Endometrial microvascular endothelial cells (primary cell): ENCODE results near the gene SUGT1. TPM values are rescaled to one million over a fixed set of nuclear protein-coding genes. Genes with fewer than 3 reads are reported as not detected.
"Not testable (repeated sequence)": the region's sequence is repeated elsewhere in the genome, so short reads cannot be mapped to it uniquely, and the experiment has no call there.

Experiments used
- in situ Hi-C: cut with HindIII; loops from 2 replicates; pipeline ENCODE4 v1.10.0; 2017; ENCODE audit warnings: low sequenced_read_pairs, low pct_unique_long_range_greater_than_20kb; ENCODE audit errors: inconsistent ontology term
- total RNA-seq: library from RNA; depleted of rRNA; stranded (reverse); fragments of >200 nt; gene quantifications from one replicate; pipeline ENCODE4 v1.2.3, GENCODE V29; 2015; ENCODE audit errors: inconsistent ontology term

The SUGT1 gene
- total RNA-seq = 47.0 TPM

DNA sequence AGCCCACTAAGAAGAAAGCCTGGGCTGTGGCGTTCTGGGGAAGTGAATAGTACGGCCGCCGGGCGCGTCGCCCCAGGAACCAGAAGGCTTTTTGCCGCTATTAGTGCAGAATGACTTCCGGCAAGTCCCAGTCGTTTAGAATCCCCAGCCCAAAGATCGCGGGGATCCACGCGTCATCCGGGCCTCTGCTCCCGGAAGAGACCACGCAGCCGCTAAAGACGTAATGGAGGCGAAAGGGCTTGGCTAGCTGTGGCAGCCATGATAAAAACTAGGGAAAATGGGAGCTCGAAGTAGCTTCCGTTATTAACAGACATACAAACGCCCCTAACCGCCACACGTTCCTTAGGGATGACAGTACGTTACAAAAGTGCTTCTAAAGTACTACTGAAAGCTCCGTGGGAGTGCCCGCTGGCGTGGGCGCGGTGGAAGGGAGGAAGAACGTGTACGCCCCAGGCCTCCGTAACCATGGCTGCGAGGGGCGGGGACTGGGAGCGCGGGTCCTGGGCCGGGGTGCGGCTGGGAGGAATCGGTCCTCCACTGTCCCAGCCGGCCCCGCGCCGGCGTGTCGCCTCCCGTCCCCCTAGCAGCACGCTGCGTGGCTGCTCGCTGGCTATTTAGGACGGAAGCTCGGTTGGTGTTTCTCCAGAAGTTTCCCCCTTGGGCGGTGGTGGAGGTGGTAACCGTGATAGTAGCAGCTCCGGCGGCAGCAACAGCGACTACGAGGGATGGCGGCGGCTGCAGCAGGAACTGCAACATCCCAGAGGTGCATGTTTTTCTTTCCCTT lies at the start of gene SUGT1:
Gene SUGT1 (plus strand): TSS at position 641 of the 784 bp plus-strand sequence. CDS start 85 bp downstream, at position 726.
- in situ Hi-C loops = no loop called here

DNA sequence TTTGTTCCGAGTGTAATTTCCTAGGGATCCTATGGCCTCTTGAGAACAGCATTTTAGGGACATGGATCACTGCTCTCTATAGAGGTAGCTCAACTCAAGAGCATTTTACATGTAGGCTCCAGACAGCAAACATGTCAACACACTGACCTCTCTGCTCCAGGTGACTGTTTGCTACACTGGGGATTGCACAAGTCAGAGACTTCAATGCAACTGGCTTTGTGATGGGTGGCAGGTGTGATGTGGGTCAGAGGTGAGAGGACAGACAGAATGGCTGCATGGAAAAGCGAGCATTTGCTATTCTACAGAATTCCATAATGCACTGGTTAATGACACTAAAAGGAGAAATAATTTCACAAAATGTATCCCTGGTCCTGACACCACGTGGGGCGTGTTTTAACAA lies 49.3 kb upstream of the SUGT1 start:
- in situ Hi-C loops = not testable (repeated sequence)

DNA sequence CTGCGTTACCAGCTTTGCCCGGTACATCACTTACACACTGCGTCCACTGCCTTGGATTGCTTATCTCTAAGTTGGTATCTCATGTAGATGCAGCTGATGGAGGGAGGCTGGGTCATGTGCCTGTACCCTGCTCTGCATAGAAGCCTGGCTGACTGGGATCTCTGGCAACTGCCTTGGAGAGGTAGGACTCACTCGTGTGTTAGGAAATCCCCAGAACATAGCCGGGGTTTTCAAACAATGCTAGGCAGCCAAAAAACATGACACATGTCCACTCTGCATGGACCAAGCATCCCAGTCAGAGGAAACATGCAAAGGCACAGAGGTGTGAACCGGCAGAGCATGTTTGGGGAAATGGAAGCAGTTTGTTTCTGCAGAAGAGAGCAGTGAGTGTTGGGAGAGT lies 46.5 kb upstream of the SUGT1 start:
- in situ Hi-C loops = not testable (repeated sequence)

DNA sequence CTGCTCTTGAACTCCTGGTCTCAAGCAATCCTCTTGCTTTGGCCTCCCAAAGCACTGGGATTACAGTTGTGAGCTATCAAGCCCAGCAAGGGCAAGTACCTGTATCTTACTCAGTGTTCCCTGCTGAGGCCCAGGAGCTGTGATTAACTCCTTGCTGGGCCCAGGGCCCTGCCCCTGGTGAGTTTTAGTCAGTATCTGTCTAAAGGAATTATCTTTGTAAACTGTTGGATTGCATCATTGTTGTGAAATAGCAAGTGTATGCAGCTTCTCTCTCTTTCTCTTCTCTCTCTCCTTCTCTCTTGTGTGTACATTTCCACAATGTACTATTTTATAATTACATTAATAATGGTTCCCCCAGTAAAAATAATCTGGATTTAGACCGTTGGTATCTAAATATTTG lies 45.8 kb upstream of the SUGT1 start:
- in situ Hi-C loops = not testable (repeated sequence)

DNA sequence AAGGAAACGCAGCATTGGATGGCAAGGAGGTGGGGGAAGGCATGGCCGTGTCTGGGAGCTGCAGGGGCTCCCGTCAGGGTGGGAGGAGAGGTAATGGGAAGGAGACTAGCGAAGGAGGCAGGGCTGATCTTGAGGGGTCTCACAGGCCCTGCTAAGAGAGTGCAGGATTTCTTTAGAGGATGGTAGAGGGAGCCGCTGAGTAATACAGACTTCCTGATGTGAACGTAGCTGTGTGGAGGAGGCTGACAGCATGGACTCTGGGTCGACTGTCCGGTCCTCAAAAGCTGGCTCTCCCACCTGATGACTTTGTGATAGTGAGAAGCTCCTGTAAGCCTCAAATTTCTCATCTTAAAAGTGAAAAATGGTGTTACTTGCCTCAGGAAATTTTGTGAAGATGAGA lies 44.5 kb upstream of the SUGT1 start:
- in situ Hi-C loops = not testable (repeated sequence)

DNA sequence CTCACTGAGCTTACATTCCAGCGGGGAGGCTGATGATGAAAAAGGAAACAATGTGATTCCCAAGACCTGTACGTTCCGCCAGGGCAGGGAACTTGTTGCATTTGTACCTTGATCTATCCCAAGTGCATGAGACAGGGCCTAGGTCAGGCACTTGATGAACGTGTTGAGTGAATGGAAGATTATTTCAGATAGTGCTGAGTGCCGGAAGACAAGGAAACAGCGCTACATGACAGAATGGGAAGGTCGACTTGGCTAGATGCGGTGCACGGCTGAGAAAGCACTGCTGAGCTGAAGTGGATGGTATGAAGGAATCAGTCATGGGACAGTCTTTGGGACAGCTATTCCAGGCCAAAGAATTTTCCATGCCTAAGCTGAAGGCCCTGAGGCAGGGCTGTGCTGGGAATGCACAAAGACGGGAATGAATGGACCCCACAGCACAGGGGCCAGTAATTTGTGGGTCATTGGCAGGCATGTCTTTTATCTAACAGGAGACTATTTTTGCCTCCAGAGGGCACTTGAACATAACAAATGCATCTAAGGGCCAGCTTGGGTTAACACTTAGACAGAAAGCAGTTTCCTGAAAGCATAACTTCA lies 43.5 kb upstream of the SUGT1 start:
- in situ Hi-C loops = not testable (repeated sequence)

DNA sequence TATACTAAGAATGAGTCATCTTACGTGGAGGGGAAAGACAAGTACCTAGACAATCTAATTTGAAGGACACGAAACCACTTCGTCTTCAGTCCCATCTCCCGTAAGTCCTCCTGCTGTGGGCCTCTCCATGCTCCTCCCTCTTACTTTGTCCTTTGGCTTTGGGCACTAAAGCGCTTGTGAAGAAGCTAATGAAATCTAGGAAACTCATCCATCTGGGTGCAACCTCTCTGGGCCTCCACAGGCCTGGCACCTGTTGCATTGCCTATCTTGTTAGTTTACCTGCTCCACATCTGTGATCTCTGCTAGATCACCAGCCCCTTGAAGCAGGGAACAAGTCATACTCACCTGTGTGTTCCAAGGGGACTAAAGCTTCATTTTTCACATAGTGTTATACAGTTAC lies 42.5 kb upstream of the SUGT1 start:
- in situ Hi-C loops = not testable (repeated sequence)

DNA sequence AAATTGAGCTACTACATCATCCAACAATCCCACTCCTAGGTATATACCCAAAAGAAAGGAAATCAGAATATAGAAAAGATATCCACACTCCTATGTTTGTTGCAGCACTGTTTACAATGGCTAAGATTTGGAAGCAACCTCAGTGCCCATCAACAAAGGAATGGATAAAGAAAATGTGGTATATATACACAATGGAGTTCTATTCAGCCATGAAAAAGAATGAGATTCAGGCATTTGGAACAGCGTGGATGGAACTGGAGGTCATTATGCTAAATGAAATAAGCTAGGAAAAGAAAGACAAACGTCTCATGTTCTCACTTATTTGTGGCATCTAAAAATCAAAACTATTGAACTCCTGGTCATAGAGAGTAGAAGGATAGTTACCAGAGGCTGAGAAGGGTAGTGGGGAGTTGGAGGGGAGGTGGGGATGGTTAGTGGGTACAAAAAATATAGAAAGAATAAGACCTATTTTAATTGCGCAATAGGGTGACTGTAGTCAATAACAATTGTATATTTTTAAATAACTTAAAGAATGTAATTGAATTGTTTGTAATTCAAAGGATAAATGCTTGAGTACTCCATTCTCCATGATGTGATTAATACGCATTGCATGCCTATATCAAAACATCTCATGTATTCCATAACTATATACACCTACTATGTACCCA lies 37.4 kb upstream of the SUGT1 start:
- in situ Hi-C loops = no loop called here

DNA sequence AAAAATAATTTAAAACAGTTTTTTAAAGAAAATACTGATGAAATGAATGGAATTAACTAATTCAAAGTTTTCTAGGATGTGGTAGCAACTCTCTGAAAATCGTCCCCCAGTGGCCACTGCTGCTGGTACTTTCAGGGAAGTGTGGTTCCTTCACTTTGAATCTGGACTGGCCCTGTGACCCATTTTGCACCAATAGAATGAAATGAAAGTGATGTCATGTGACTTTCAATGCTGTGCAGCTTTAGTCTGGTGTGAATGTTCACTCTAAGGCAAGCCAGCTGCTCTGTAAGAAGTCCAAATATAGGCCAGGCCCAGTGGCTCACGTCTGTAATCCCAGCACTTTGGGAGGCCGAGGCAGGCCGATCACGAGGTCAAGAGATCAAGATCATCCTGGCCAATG lies 36.8 kb upstream of the SUGT1 start:
- in situ Hi-C loops = no loop called here

DNA sequence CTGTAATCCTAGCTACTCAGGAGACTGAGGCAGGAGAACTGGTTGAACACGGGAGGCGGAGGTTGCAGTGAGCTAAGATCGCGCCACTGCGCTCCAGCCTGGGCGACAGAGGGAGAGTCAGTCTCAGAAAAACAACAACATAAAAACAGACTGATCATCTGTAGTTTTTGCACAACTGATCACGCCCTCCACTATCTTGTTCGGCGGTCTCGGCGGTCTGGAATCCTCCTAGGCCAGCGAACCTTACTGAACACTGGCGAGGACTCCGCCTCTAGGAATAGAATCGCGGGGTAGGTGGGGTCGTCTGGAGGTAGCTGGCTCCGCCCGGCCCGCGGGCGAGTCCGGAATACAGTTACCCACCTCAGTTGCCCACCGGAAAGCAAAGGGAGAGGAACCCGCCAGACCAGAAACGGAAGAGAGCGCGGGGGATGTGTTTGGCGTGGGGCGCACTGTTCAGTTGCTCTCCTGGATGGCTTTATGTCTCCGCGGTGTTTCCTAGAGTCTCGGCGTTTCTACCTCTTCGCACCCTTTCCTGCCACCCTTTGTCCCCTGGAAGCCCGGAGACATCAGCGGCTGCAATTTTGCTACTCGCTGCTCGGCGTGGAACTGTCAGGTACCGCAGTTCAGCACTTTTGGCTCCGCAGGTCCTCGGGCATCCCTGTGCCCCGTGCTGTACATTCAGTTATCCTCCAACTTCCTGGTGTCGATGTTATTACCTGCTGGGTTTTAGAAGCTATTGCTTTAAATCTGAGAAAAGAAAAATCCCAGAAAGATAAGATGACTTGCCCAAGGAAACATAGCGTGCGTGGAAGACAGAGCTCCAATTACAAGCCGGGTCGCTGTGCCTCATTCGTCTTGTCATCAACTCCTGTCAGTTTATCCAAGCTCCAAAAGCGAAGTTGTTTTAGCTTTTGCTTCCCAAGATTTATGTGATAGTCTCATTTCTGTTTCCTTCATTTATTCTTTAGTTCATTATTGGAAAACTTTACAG lies 35.3 kb upstream of the SUGT1 start:
- in situ Hi-C loops = no loop called here

DNA sequence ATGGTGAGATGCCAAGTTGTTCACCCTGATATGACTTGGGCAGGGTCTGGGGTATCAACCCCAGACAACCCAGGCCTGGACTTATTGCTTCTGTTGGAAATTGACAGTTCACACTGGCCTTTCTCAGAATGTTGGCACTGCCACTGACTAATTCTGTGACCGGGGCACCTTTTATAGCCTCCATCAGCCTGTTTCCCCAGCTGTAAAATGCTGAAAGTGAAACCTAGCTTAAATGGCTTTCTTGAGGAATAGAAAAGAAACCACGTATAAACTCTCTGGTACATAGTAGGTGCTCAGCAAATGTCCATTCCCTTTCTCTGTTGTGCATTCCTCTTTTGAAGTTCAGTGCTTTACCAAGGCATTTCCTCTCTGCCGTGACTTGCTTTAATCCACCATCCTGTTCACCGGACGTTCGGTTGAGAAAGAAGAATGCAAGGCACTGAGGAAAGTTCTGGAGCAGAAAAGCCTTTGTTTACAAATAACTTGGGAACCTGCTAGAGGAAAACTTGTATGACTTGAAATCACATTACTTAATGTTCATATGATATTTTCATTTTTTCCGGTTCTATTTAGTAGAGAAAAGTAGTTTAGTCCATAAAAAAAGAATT lies 21.4 kb upstream of the SUGT1 start:
- in situ Hi-C loops = not testable (repeated sequence)

DNA sequence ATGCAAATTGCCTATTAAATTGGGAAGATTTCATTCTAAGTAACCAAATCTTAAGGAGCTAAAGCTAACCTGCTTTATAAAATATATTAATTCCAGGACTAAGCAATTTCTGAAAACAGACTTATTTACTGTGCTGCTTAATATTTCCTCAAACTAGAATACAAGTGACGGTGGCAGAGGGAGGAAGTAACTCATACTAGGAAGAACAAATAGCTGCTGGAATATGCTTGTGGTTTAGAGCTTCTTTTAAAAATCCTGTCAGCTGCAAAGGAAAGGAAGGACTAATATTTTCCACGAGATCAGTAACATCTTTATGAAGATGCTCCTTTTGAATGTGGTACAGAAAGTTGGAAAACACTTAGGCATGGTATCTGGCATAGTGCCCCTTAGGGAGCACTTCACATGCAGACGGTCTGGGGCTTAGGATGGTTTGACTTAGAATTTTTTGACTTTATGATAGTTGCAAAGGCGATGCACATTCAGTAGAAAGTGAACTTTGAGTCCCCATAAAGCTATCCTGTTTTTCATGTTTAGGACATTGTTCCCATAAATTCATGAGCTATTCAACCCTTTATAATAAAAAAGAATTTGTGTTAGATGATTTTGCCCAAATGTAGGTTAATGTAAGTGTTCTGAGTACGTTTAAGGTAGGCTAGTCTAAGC lies 13.8 kb upstream of the SUGT1 start:
- in situ Hi-C loops = no loop called here

DNA sequence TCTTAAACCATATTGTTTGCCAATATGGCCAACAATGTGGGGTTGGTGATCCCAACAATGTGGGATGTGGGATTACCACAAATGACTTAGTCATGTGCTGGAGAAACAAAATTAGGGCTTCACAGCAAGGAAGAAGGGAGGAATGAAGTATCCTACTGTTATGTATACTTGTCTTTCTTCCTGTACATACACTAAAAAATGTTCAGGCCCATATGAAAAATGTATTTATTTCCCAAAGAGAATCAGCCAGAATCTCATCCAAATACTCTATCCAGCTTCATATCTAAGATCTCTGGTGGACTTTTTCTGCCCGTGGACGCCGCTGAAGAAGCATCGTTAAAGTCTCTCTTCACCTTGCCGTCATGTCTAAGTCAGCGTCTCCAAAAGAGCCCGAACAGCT lies 10.5 kb upstream of the SUGT1 start, which contains the start of gene HNRNPA1L2:
Gene HNRNPA1L2 (plus strand): TSS at position 301 of the 400 bp plus-strand sequence. CDS start 62 bp downstream, at position 363.
- in situ Hi-C loops = no loop called here

DNA sequence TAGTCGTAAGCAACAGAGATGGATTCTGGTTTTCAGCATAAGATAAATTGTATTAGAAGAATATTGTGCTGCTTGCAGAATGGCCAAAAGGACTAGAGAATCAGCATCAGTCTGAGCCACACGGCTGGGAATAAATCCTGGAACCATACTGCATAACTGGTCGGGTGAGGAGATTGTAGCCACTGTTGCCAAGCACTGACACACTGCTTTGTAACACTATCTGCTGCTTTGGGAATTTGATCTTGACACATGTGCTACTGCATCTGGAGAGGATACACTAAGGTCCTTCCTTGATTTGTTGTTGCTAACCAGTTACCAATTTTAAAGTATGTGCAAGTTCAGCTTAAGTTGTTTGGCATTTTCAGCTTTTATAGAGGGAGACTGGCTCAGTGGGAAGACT lies 8.5 kb upstream of the SUGT1 start:
- in situ Hi-C loops = no loop called here

DNA sequence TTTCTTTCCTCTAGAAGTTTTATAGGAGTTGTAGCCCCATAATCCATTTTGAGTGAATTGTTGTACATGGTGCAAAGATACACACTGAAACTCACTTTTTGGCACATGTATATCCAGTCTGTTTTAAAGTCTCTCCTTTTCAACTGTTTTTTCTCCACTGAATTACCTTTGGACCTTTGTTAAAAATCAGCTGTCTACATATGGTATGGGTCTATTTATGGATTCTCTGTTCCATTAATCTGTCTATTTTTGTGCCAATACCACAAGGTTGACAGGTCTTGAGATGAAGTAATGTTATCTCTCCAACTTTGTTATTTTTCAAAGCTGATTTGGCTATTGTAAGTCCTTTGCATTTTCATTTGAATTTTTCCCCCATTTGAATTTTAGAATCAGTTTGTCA lies 5.7 kb upstream of the SUGT1 start:
- in situ Hi-C loops = no loop called here

DNA sequence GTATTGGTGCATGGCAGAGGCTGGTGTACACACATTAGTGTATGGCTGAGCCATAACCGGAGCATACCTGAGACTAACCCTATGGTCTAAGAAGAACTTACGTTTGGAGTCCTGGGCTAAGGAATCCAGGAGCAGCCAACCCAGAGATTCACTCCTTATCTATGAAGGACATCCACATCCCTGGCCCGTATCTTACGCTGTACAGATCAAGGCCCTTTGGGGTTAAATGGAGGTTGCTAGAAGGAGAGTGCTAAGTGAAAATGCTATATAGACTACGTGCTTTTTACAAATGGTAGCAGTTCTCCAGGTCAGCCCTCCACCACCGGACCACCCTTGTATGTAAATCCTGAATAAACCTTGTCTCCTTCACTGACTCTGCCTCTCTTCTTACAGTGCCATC lies 1.9 kb upstream of the SUGT1 start:
- in situ Hi-C loops = no loop called here

DNA sequence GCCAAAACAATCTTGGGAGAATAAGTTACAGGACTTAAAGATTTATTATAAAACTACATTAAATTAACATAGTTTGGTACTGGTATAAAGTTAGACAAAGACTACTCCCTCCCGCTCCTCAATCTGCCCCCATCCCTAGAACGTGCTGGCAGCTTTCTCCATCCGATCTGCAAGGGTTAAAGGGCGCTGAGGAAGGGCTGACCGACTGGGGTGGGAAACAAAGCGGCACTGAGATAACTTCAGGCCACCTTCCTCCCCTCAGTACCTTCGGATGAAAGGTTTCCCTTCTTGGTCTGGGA lies 790 bp upstream of the SUGT1 start:
- in situ Hi-C loops = no loop called here

DNA sequence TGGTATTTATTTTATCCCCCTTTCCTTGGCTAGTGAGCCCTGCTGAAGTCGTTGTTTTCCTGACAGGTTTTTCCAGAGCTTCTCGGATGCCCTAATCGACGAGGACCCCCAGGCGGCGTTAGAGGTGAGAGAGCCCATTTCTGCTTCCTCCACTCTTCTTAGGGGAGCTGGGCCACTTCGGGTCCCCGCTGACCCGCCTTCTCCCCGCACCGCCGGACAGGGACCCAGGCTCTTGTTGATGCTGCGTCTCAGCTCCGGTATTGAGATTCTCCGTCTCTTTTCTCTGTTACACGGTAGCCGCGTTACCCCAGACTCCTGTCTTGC lies 306 bp downstream of the SUGT1 start:
- in situ Hi-C loops = no loop called here
